ENCODE measurements around the gene HPSE. TPM values are rescaled to one million over a fixed set of nuclear protein-coding genes. Genes with fewer than 3 reads are reported as not detected.

Gene HPSE
- 1 to 10 TPM in 2 of 5 donors, under 1 TPM in 2, not detected in 1; under 0.01 to 4.9 (median 0.92) TPM for total RNA-seq
- polyA plus RNA-seq: 1 to 10 TPM in 2 of 3 donors, under 1 TPM in 1; 0.61 to 1.9 (median 1.2) TPM
- long read RNA-seq, donor 1: 0 reads
- long read RNA-seq, donor 2, full-length matches to known transcripts: 1 of 1 reads
- long read RNA-seq, donor 2, partial matches to known transcripts: 0 of 1 reads
- long read RNA-seq, donor 2, other reads (novel, unspliced or antisense): 0 of 1 reads
- long read RNA-seq, donor 3: 0 reads
- long read RNA-seq, donor 4: 0 reads
- long read RNA-seq, donor 5, full-length matches to known transcripts: 1 of 1 reads
- long read RNA-seq, donor 5, partial matches to known transcripts: 0 of 1 reads
- long read RNA-seq, donor 5, other reads (novel, unspliced or antisense): 0 of 1 reads
- long read RNA-seq, donor 6: 0 reads
- long read RNA-seq, donor 7, full-length matches to known transcripts: 1 of 1 reads
- long read RNA-seq, donor 7, partial matches to known transcripts: 0 of 1 reads
- long read RNA-seq, donor 7, other reads (novel, unspliced or antisense): 0 of 1 reads
- long read RNA-seq, donor 8: 0 reads
- long read RNA-seq, donor 9: 0 reads
- long read RNA-seq, donor 10: 0 reads

- peaks cover 13 to 27% (median 17%) of the 10 kb centered on the region in 4 donors for H3K4me1 ChIP-seq
- H3K27ac ChIP-seq: peak within 1 kb of the TSS; percentile 3 to 66 (median 27)
- 1 to 2% (median 1%) methylated on average over 53 to 63 of the region's 63 CpGs for whole genome bisulfite sequencing, 5 donors
- intact Hi-C loops (cut with DNase I; ENCODE audit: low total_unique reads): no loop called here
- peak; percentile 88 to 93 for DNase-seq
- peak within 1 kb of the TSS; percentile 44 to 64 (median 56) for H3K4me3 ChIP-seq
- H3K27me3 ChIP-seq: peaks cover 0 to 50% (median 16%) of the 10 kb centered on the region in 3 donors
- H3K36me3 ChIP-seq: no peaks in the 10 kb centered on the region
- TF ChIP-seq POLR2AphosphoS5 (IDR thresholded peaks at IDR 0.05) (peak in 2 of 3 donors; percentile 29 to 74), CTCF (IDR thresholded peaks at IDR 0.05) (no peak)
- peaks cover 0 to 12% (median 7%) of the 10 kb centered on the region in 4 donors for H3K9me3 ChIP-seq
Observed at GRCh38 chr4:83334425-83335241, at the start of gene HPSE. Gene HPSE, minus strand, starts transcription at chr4:83334848. Its CDS starts 66 bp downstream, at chr4:83334782.

- Histone ChIP-seq H3K27ac (no peak overlapping the region), H3K4me1 (peaks cover 0 to 11% (median 0%) of the 10 kb centered on the region in 4 donors), H3K36me3 (no peaks in the 10 kb centered on the region), H3K9me3 (peaks cover 0 to 11% (median 10%) of the 10 kb centered on the region in 4 donors), H3K4me3 (no peak overlapping the region), H3K27me3 (no peaks in the 10 kb centered on the region)
- no peak for TF ChIP-seq POLR2AphosphoS5 (IDR thresholded peaks at IDR 0.05)
- no peak for TF ChIP-seq POLR2A (IDR thresholded peaks at IDR 0.05)
- DNase-seq: no peak
- intact Hi-C loops (cut with DNase I; ENCODE audit: low total_unique reads): no loop called here
- 61 to 87% (median 76%) methylated on average over 2 of the region's 2 CpGs for WGBS, 5 donors
Observed at GRCh38 chr4:83382850-83383249, 48.2 kb upstream of the HPSE start.

GRCh38 chr4:83381173-83381572 is 46.5 kb upstream of the HPSE start:
- DNase-seq: peak; percentile 17 to 27
- WGBS, 5 donors: 46 to 54% (median 50%) methylated on average over 4 of the region's 4 CpGs
- intact Hi-C loops (cut with DNase I; ENCODE audit: low total_unique reads): no loop called here
- no peak for TF ChIP-seq EP300 (IDR thresholded peaks at IDR 0.05)
- no peak for TF ChIP-seq POLR2AphosphoS5 (IDR thresholded peaks at IDR 0.05)
- TF ChIP-seq POLR2A (IDR thresholded peaks at IDR 0.05): no peak
- no peak for TF ChIP-seq CTCF (IDR thresholded peaks at IDR 0.05)
- peaks cover 0 to 12% (median 11%) of the 10 kb centered on the region in 4 donors for H3K9me3 ChIP-seq
- H3K27me3 ChIP-seq: no peaks in the 10 kb centered on the region
- H3K4me1 ChIP-seq: no peaks in the 10 kb centered on the region
- no peak overlapping the region for H3K4me3 ChIP-seq
- no peaks in the 10 kb centered on the region for H3K36me3 ChIP-seq
- H3K27ac ChIP-seq: no peak overlapping the region

- peak in 1 of 2 donors; percentile 17 for DNase-seq
- Histone ChIP-seq H3K27ac (no peak overlapping the region), H3K4me3 (no peak overlapping the region), H3K27me3 (no peaks in the 10 kb centered on the region), H3K9me3 (peaks cover 0 to 12% (median 11%) of the 10 kb centered on the region in 4 donors), H3K4me1 (no peaks in the 10 kb centered on the region), H3K36me3 (no peaks in the 10 kb centered on the region)
- WGBS, 5 donors: 84 to 90% (median 87%) methylated on average over 5 of the region's 5 CpGs
- TF ChIP-seq CTCF (IDR thresholded peaks at IDR 0.05) (no peak), POLR2A (IDR thresholded peaks at IDR 0.05) (no peak), POLR2AphosphoS5 (IDR thresholded peaks at IDR 0.05) (no peak), EP300 (IDR thresholded peaks at IDR 0.05) (no peak)
- intact Hi-C loops (cut with DNase I; ENCODE audit: low total_unique reads): no loop called here
Observed at GRCh38 chr4:83378419-83378818, 43.8 kb upstream of the HPSE start.

Data from stomach (tissue), 19 donors.